ENCODE data around the gene AQP5.
A peak's percentile ranks its signal among the peaks of the same experiment; 100 is the strongest.

Gene AQP5

GRCh38 chr12:49950273-49951251 is 11.1 kb upstream of the AQP5 start, which contains the start of gene AQP2:
Gene AQP2, plus strand, starts transcription at chr12:49950737. Its CDS starts 94 bp downstream, at chr12:49950831.
- no peak for DNase-seq (ENCODE audit: low spot score)

DNA sequence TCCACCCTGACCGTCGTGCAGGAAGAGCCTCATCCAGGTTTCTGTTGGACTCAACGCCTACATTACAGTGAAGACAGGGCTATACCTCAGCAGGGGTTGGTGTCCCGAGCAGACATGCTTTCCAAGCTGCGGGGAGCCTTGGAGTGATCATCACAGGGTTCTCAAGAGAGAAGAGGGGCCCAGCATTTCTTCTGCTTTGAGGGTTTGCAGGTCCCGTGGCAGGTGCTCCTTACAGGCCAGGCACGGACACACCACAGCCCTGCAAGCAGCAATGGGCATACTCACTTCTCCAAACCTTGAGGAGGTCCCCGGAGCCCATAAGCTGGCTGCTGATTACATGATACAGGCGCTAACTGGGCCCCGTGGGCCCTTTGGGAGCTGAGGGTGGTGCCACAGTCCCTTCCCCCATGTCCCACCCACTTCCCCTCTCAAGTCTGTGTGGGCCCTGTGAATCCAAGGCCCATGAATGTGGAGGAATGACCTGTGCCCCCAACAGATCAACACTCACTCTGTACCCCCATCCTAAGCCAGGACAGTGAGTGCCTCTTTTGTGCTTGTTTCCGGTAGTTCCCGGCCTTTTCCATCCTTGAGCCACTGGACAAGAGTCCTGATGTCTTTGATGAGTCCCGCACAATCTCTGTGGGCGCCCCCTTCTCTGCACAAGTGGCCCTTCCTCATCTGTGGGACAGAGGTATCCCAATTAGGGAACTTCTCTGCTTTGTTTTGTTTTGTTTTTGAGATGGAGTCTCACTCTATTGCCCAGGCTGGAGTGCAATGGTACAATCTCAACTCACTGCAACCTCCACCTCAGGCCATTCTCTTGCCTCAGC is 10.0 kb upstream of the AQP5 start:
- DNase-seq (ENCODE audit: low spot score), result no peak

GRCh38 chr12:49952391-49953055 is 9.1 kb upstream of the AQP5 start:
- no peak for DNase-seq (ENCODE audit: low spot score)

DNA sequence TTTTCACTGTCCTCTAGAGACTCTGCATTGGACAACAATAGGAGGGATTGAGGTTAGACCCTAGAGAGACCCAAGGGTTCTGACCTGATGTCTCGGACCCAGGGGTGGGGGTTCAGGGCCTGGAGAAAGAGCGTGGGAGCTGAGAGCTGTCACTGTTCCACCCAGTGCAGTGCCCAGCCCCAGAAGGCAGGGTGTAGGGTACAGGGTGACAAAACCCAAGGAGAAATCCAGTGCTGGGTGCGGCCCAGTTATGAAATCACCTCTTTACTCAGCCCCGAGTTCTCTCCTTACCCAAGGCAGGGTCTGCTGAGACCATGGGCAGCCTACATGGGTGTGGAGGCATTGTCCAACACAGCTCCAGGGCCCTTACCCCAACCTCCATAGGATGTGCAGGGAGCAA is 8.5 kb upstream of the AQP5 start:
- DNase-seq (ENCODE audit: low spot score), result no peak

DNA sequence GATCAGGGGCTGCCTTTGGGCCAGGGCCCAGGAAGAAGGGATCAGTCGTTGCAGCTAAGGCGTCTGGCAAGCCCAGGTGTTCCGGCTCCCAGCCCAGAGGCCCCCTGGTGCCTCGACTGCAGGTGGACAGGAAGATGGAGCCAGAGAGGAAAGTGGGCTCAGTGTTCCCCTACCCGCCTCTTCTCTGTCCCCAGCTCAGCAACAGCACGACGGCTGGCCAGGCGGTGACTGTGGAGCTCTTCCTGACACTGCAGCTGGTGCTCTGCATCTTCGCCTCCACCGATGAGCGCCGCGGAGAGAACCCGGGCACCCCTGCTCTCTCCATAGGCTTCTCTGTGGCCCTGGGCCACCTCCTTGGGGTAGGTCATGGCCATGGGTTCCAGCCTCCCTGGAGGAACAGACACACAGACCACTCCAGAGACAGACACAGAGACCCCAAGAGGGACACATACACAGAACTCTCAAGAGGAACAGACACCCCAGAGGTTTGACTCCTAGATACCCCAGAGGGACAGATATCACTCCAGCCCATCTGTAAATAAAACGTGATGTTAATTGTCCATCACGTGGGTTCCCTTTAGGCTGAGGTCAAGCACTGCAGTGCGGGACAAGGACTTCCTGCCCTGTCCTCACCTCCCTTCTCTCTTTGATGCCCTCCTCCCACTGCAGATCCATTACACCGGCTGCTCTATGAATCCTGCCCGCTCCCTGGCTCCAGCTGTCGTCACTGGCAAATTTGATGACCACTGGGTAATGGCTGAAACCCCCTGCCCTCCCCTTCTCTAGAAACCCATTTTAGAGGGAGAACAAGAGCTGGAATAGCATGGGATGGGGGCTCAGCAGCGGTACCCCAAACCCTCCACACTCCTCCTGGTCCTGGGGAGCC is 7.5 kb upstream of the AQP5 start:
- DNase-seq (ENCODE audit: low spot score), result no peak

- no peak for DNase-seq (ENCODE audit: low spot score)
These were observed 6.5 kb upstream of the AQP5 start for GRCh38 chr12:49954863-49955830.

GRCh38 chr12:49955899-49956662 is 5.6 kb upstream of the AQP5 start:
- DNase-seq (ENCODE audit: low spot score), result no peak

GRCh38 chr12:49956663-49957569 is 4.8 kb upstream of the AQP5 start:
- no peak for DNase-seq (ENCODE audit: low spot score)

DNA sequence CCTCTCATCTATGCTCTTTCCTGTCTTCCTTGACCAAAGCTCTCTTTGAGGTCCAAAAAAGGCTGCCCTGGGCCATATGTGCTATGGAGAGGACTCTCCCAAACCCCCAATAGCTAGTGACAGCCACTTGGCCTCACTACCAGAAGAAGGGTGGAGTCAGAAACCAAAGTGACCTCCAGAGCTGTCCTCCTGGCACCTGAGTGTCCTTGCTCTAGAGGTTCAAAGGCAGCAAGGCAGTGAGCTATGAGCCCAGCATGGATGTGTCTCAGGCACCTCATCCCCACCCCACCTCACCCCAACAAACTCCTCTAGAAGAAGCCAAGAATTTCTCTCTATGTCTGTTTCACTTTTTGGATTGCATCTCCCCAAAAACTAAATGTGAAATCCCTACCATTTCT is 4.1 kb upstream of the AQP5 start:
- no peak for DNase-seq (ENCODE audit: low spot score)

- DNase-seq (ENCODE audit: low spot score), result no peak
These were observed 1.8 kb upstream of the AQP5 start for GRCh38 chr12:49959685-49960473.

DNA sequence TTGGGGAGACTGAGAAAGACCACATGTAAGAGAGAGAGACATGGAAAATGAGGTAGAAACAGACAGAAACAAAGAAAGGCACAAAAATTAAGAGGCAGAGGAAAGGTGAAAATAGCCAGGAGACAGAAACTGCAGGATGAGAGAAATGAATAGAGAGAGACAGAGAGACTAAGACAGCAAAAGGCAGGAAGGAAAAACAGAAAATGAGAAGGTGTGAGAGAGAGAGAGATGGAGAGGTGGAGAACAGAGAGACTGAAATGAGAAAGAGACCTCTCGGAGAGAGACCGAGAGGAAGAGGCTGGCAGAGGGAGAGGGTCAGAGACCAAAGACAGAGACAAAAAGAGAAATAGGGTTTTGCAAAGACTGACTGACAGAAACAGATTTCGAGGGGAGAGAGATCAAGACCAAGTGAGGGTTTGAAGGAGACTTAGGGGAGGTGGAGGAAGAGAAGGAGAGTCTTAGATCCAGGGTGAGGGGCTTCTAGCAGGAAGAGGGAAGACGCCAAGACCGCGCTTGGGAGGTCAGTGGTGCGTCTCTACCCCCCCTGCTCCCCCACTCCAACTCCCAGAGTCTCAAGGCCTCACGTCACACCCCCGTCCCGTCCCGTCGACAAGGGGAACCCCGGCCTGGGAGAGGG is 1.1 kb upstream of the AQP5 start:
- DNase-seq (ENCODE audit: low spot score), result no peak

GRCh38 chr12:49961993-49962764 is 507 bp downstream of the AQP5 start:
- no peak for DNase-seq (ENCODE audit: low spot score)

DNA sequence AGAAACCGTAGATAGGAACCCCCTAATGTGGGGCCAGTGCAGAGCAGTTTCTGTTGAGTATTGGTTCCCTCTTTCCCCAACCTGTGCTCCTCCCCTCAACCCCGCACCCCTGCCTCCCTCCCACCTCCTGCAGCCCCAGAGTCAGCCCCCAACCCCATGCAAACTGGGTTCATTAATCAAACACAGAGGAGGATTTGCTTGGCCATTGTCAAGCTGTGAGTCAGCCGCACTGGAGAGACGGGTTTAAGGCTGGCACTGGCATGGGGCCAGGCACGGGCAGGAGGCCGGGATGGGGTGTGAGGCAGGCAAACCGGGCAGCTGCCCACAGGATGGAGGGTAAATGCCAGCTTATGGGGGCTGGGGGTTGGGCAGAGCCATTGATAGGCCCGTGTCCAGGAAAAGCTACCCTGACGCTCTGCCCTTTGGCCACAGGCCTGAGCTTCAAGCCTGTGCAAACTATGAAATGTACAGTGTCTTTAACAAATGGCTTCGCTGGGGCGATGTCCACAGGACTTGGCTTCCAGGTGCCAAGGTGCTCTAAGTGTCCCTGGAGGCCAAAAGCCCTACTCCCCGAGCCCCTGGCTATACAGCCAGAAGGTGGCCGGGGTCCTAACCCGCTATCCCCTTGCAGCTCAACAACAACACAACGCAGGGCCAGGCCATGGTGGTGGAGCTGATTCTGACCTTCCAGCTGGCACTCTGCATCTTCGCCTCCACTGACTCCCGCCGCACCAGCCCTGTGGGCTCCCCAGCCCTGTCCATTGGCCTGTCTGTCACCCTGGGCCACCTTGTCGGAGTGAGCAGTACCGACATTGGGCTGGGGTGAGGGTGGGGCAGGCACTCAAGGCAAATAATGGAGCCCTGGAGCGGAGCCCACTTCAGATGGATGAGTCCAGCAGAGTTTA is 1.4 kb downstream of the AQP5 start:
- peak; percentile 45 for DNase-seq (ENCODE audit: low spot score)

GRCh38 chr12:49963976-49964815 is 2.5 kb downstream of the AQP5 start:
- no peak for DNase-seq (ENCODE audit: low spot score)
